GM12891 (cell line): ENCODE data around the gene MAD1L1.
"Not testable (repeated sequence)": the region's sequence is repeated elsewhere in the genome, so short reads cannot be mapped to it uniquely, and the experiment has no call there.

ENCODE experiments used
- DNase-seq: peaks from one replicate; pipeline ENCODE4 v3.0.0; 2011; ENCODE audit warnings: low spot score; ENCODE audit not compliant: insufficient read length
- FAIRE-seq: peaks from 2 replicates; lab custom pipeline; 2011; peaks lifted over from hg19 to GRCh38; lab: Jason Lieb, UNC
- PAX5 ChIP-seq: IDR thresholded peaks from 2 replicates; pipeline ENCODE4 v1.6.1; 2011; ENCODE audit warnings: low read length, moderate library complexity, mild to moderate bottlenecking; ENCODE audit not compliant: insufficient read depth, severe bottlenecking
- POLR2A ChIP-seq: IDR thresholded peaks from 2 replicates; pipeline ENCODE4 v1.6.1; 2011; ENCODE audit warnings: low read depth, low read length, control low read depth
- POLR2AphosphoS5 ChIP-seq: IDR thresholded peaks from 2 replicates; pipeline ENCODE4 v1.6.1; 2011; ENCODE audit warnings: low read depth, low read length, control low read depth
- POU2F2 ChIP-seq: IDR thresholded peaks from 2 replicates; pipeline ENCODE4 v1.6.1; 2011; ENCODE audit warnings: low read depth, mild to moderate bottlenecking, control low read depth, low read length, moderate library complexity
- SPI1 ChIP-seq: IDR thresholded peaks from 2 replicates; pipeline ENCODE4 v1.6.1; 2011; ENCODE audit warnings: low read depth, low read length, control low read depth
- TAF1 ChIP-seq: IDR thresholded peaks from 2 replicates; pipeline ENCODE4 v1.6.1; 2011; ENCODE audit warnings: low read depth, low read length, control low read depth

MAD1L1 gene

GRCh38 chr7:1823376-1824150 lies 409.2 kb downstream of the MAD1L1 start:
- DNase-seq (no peak), FAIRE-seq (no peak)
- no peak for TF ChIP-seq POLR2AphosphoS5
- TF ChIP-seq TAF1, result no peak
- no peak for TF ChIP-seq SPI1
- no peak for TF ChIP-seq POLR2A
- TF ChIP-seq POU2F2, result no peak

- no peak for FAIRE-seq
- DNase-seq, result no peak
- TF ChIP-seq POU2F2 (no peak), TAF1 (no peak)
Observed at GRCh38 chr7:1819259-1819841, 413.4 kb downstream of the MAD1L1 start.

GRCh38 chr7:1818575-1819258 lies 414.0 kb downstream of the MAD1L1 start:
- DNase-seq (no peak), FAIRE-seq (no peak)
- TF ChIP-seq TAF1, result no peak
- no peak for TF ChIP-seq POLR2AphosphoS5
- TF ChIP-seq PAX5, result no peak
- no peak for TF ChIP-seq SPI1
- TF ChIP-seq POU2F2, result no peak
- TF ChIP-seq POLR2A, result no peak

- no peak for TF ChIP-seq POU2F2
- TF ChIP-seq POLR2A, result no peak
- TF ChIP-seq TAF1, result no peak
- no peak for TF ChIP-seq PAX5
- TF ChIP-seq SPI1, result no peak
- FAIRE-seq (peak; percentile 31), DNase-seq (no peak)
Observed at GRCh38 chr7:1817061-1817712, 415.6 kb downstream of the MAD1L1 start.

- not testable (repeated sequence) for DNase-seq
- peak; percentile 26 for FAIRE-seq
Observed at GRCh38 chr7:1816451-1816850, 416.3 kb downstream of the MAD1L1 start.

- not testable (repeated sequence) for DNase-seq
- FAIRE-seq, result peak; percentile 77
Observed at GRCh38 chr7:1815551-1816281, 417.0 kb downstream of the MAD1L1 start.

GRCh38 chr7:1815051-1815481 lies 417.7 kb downstream of the MAD1L1 start:
- TF ChIP-seq POLR2A, result no peak
- no peak for TF ChIP-seq POLR2AphosphoS5
- TF ChIP-seq POU2F2, result no peak
- TF ChIP-seq TAF1, result no peak
- no peak for TF ChIP-seq SPI1
- TF ChIP-seq PAX5, result no peak
- no peak for DNase-seq
- no peak for FAIRE-seq

GRCh38 chr7:1814089-1814811 lies 418.5 kb downstream of the MAD1L1 start:
- TF ChIP-seq PAX5, result no peak
- TF ChIP-seq POLR2AphosphoS5, result no peak
- TF ChIP-seq POU2F2, result no peak
- no peak for TF ChIP-seq TAF1
- TF ChIP-seq POLR2A, result no peak
- TF ChIP-seq SPI1, result no peak
- no peak for DNase-seq
- no peak for FAIRE-seq
